HepG2 (cell line): Measurements from ENCODE around the gene ARMH4. TPM values are rescaled to one million over a fixed set of nuclear protein-coding genes. Genes with fewer than 3 reads are reported as not detected.
A peak's percentile ranks its signal among the peaks of the same experiment; 100 is the strongest.

Experiments used
- ATM ChIP-seq: fragments of 450-650 bp; IDR thresholded peaks from 2 replicates; pipeline ENCODE4 v1.7.1; 2017; ENCODE audit warnings: mild to moderate bottlenecking, borderline replicate concordance
- CENPT ChIP-seq: sonication (generic); formaldehyde crosslinking; IDR thresholded peaks from 2 replicates; pipeline ENCODE4 v1.8.0; 2022; ENCODE audit warnings: low read depth, mild to moderate bottlenecking, moderate library complexity, missing genetic modification reagents
- DBP ChIP-seq: sonication (generic); formaldehyde crosslinking; IDR thresholded peaks from 2 replicates; pipeline ENCODE4 v1.4.0; 2020; ENCODE audit warnings: missing genetic modification reagents; ENCODE audit errors: not compliant biosample characterization
- GTF2F1 ChIP-seq: fragments of 150-350 bp; IDR thresholded peaks from 2 replicates; pipeline ENCODE4 v1.6.1; 2014; ENCODE audit warnings: low read length
- HMGA1 ChIP-seq: sonication (generic); formaldehyde crosslinking; conservative IDR thresholded peaks from 2 replicates; pipeline ENCODE4 v1.4.0; 2020; ENCODE audit warnings: missing genetic modification reagents
- HNF4G ChIP-seq, 2 experiments: sonication (generic) in 1 of 2; formaldehyde crosslinking in 1 of 2; IDR thresholded peaks; 2 replicates each; pipeline versions ENCODE4 v1.4.0 to v1.6.1; 2011 to 2020; ENCODE audit warnings: borderline replicate concordance in 2 of 2, low read depth in 2 of 2, mild to moderate bottlenecking in 2 of 2, low read length in 1 of 2, missing genetic modification reagents in 1 of 2, moderate library complexity in 1 of 2
- KDM5A ChIP-seq: fragments of 200-600 bp; sonication (generic); IDR thresholded peaks from 2 replicates; pipeline ENCODE4 v1.7.0; 2018; ENCODE audit warnings: antibody characterized with exemption, mild to moderate bottlenecking, low read length, borderline replicate concordance
- POLR2AphosphoS5 ChIP-seq: IDR thresholded peaks from 2 replicates; pipeline ENCODE4 v1.6.1; 2012; ENCODE audit warnings: low read depth, low read length
- RBM39 ChIP-seq: fragments of 200-400 bp; formaldehyde crosslinking; IDR thresholded peaks from one replicate; pipeline ENCODE4 v1.6.1; 2018; ENCODE audit warnings: antibody characterized with exemption, mild to moderate bottlenecking, low read depth, low read length; ENCODE audit not compliant: poor library complexity, severe bottlenecking
- RFXANK ChIP-seq: IDR thresholded peaks from 2 replicates; pipeline ENCODE4 v1.6.1; 2016
- SMYD3 ChIP-seq: sonication (generic); formaldehyde crosslinking; IDR thresholded peaks from 2 replicates; pipeline ENCODE4 v1.8.1; 2023; ENCODE audit warnings: mild to moderate bottlenecking, missing genetic modification reagents
- TSC22D2 ChIP-seq: sonication (generic); formaldehyde crosslinking; IDR thresholded peaks from 2 replicates; pipeline ENCODE4 v1.5.1; 2020; ENCODE audit warnings: missing genetic modification reagents, mild to moderate bottlenecking, borderline replicate concordance
- U2AF2 ChIP-seq: fragments of 200-400 bp; formaldehyde crosslinking; IDR thresholded peaks from 2 replicates; pipeline ENCODE4 v1.6.1; 2017; ENCODE audit warnings: low read depth, mild to moderate bottlenecking, low read length
- ZBTB46 ChIP-seq: sonication (generic); formaldehyde crosslinking; IDR thresholded peaks from 2 replicates; pipeline ENCODE4 v1.4.0; 2020; ENCODE audit warnings: mild to moderate bottlenecking, missing genetic modification reagents, borderline replicate concordance
- ZFX ChIP-seq: sonication (generic); formaldehyde crosslinking; IDR thresholded peaks from 2 replicates; pipeline ENCODE4 v1.4.0; 2020; ENCODE audit warnings: mild to moderate bottlenecking, low read depth, missing genetic modification reagents, moderate library complexity
- ZNF24 ChIP-seq: fragments of 450-650 bp; IDR thresholded peaks from 2 replicates; pipeline ENCODE4 v1.6.1; 2017; ENCODE audit warnings: antibody characterized with exemption, mild to moderate bottlenecking
- ZNF275 ChIP-seq: sonication (generic); formaldehyde crosslinking; IDR thresholded peaks from 2 replicates; pipeline ENCODE4 v1.8.0; 2022; ENCODE audit warnings: missing genetic modification reagents, mild to moderate bottlenecking, inconsistent platforms, borderline replicate concordance
- ZNF687 ChIP-seq: sonication (generic); formaldehyde crosslinking; IDR thresholded peaks from 2 replicates; pipeline ENCODE4 v1.5.1; 2020; ENCODE audit warnings: mild to moderate bottlenecking, missing genetic modification reagents, moderate library complexity
- ZNF7 ChIP-seq: IDR thresholded peaks from 2 replicates; pipeline ENCODE4 v1.6.1; 2016; ENCODE audit warnings: missing biosample characterization, missing genetic modification reagents
- ZNF724P ChIP-seq: sonication (generic); formaldehyde crosslinking; IDR thresholded peaks from 2 replicates; pipeline ENCODE4 v1.8.0; 2022; ENCODE audit warnings: missing genetic modification reagents, borderline replicate concordance
- polyA plus RNA-seq, 8 experiments: library from polyadenylated mRNA; depleted of rRNA in 3 of 8; stranded (reverse) in 7 of 8; unstranded in 1 of 8; fragments of >200 nt; fragmentation: Illumina TruSeq in 4 of 8; extraction: Trizol in 4 of 8; gene quantifications; 2 replicates each; pipeline versions ENCODE4 v1.2.1 to v1.2.3, GENCODE V29; 2011 to 2016; ENCODE audit warnings: low read depth in 4 of 8, missing spikeins in 1 of 8, mixed read lengths in 1 of 8; ENCODE audit not compliant: insufficient read depth in 1 of 8
- total RNA-seq, 5 experiments: library from RNA; depleted of rRNA; stranded (reverse); fragments of >200 nt; fragmentation: Illumina TruSeq; extraction: Trizol; gene quantifications; 2 replicates each; pipeline ENCODE4 v1.2.3, GENCODE V29; 2016; ENCODE audit warnings: low read depth in 1 of 5

Gene ARMH4
- total and polyA plus RNA-seq, 2 of the 13 experiments (the other 11 are each of a cell fraction or from before 2014, with no cell fraction given), result 0.02 to 0.18 TPM

GRCh38 chr14:58199726-58200479 is 47.9 kb upstream of the ARMH4 start, which contains the start of gene ACTR10 (continued):
- TF ChIP-seq ZNF275 (CRISPR knock-in tag), result no peak
- TF ChIP-seq POLR2AphosphoS5, result peak; percentile 67
- no peak for TF ChIP-seq ZBTB46
- no peak for TF ChIP-seq ATM
- TF ChIP-seq ZNF687 (CRISPR knock-in tag), result peak; percentile 68
- TF ChIP-seq ZFX (CRISPR knock-in tag), result peak; percentile 83
- no peak for TF ChIP-seq TSC22D2
- no peak for TF ChIP-seq RBM39
- no peak for TF ChIP-seq RFXANK (CRISPR knock-in tag)
- TF ChIP-seq ZNF7, result no peak
- no peak for TF ChIP-seq ZNF24
- TF ChIP-seq HNF4G (IDR thresholded peaks at IDR 0.05; ENCODE audit: borderline replicate concordance, low read depth, low read length), result no peak
- no peak for TF ChIP-seq HNF4G (CRISPR knock-in tag; IDR thresholded peaks at IDR 0.05; ENCODE audit: borderline replicate concordance, low read depth)
- no peak for TF ChIP-seq CENPT
- TF ChIP-seq HMGA1, result no peak
- TF ChIP-seq U2AF2, result no peak
- no peak for TF ChIP-seq SMYD3 (CRISPR knock-in tag)
- no peak for TF ChIP-seq ZNF724P
- TF ChIP-seq KDM5A, result peak; percentile 55; the same call in 1 of the 2 replicates
- no peak for TF ChIP-seq GTF2F1
- TF ChIP-seq DBP (CRISPR knock-in tag), result no peak
